Natural killer cell (primary cell): ENCODE results near the gene MARCHF3. TPM values are rescaled to one million over a fixed set of nuclear protein-coding genes. Genes with fewer than 3 reads are reported as not detected.
"Not testable (repeated sequence)": the region's sequence is repeated elsewhere in the genome, so short reads cannot be mapped to it uniquely, and the experiment has no call there.

ENCODE experiments used
- ATAC-seq, 3 donors: fragments of 150-1000 bp in 2 of 3; fragments of 200-7000 bp in 1 of 3; cut with Tn5 transposase; 1 replicate in 1 of 3; 2 replicates in 2 of 3; pipeline ENCODE4 v1.10.0; 2021; ENCODE audit warnings: mild to moderate bottlenecking in 2 of 3, moderate library complexity in 2 of 3
- DNase-seq, 2 donors: peaks; one replicate each; pipeline versions ENCODE4 v3.0.0 to v3.0.0-alpha.2; 2013 to 2021; ENCODE audit warnings: mixed read lengths in 1 of 2
- H3K27ac ChIP-seq: one replicate; pipeline ENCODE4 v1.5.1; 2013; ENCODE audit warnings: mild to moderate bottlenecking, low read length
- H3K27me3 ChIP-seq: one replicate; pipeline ENCODE4 v1.6.1; 2013; ENCODE audit warnings: low read length; ENCODE audit not compliant: control insufficient read depth, insufficient read depth
- H3K36me3 ChIP-seq: one replicate; pipeline ENCODE4 v1.6.1; 2013; ENCODE audit warnings: low read length; ENCODE audit not compliant: control insufficient read depth, insufficient read depth
- H3K4me1 ChIP-seq: one replicate; pipeline ENCODE4 v1.6.1; 2013; ENCODE audit warnings: low read length; ENCODE audit not compliant: control insufficient read depth, insufficient read depth
- H3K4me3 ChIP-seq: one replicate; pipeline ENCODE4 v1.5.1; 2013; ENCODE audit warnings: low read length
- H3K9me3 ChIP-seq: one replicate; pipeline ENCODE4 v1.6.1; 2013; ENCODE audit warnings: low read length; ENCODE audit not compliant: control insufficient read depth, insufficient read depth
- H3K27ac Mint-ChIP-seq, 2 donors: one replicate each; pipeline ENCODE4 v1.8.0; 2022; ENCODE audit warnings: mild to moderate bottlenecking in 2 of 2, mixed read lengths in 2 of 2, moderate library complexity in 1 of 2
- H3K27me3 Mint-ChIP-seq, 2 donors: one replicate each; pipeline ENCODE4 v1.8.0; 2022; ENCODE audit warnings: low read depth in 2 of 2, mixed read lengths in 2 of 2
- H3K36me3 Mint-ChIP-seq: one replicate; pipeline ENCODE4 v1.8.0; 2022; ENCODE audit warnings: mixed read lengths
- H3K4me1 Mint-ChIP-seq, 2 donors: one replicate each; pipeline ENCODE4 v1.8.0; 2022; ENCODE audit warnings: mixed read lengths in 2 of 2
- H3K4me3 Mint-ChIP-seq: one replicate; pipeline ENCODE4 v1.8.0; 2022; ENCODE audit warnings: mild to moderate bottlenecking, moderate library complexity, mixed read lengths
- H3K9me3 Mint-ChIP-seq, 2 donors: one replicate each; pipeline ENCODE4 v1.8.0; 2022; ENCODE audit warnings: mixed read lengths in 2 of 2
- CTCF ChIP-seq: fragments of 200-600 bp; IDR thresholded peaks from one replicate; pipeline ENCODE4 v1.8.0; 2022; ENCODE audit warnings: antibody characterized with exemption
- WGBS: methylation state at CpG from one replicate; pipeline ENCODE4 v1.1.7; 2013; ENCODE audit warnings: missing lambda C conversion rate; ENCODE audit not compliant: insufficient coverage; 5-methylcytosine and 5-hydroxymethylcytosine counted together
- intact Hi-C: fragments of 100-400 bp; cut with micrococcal nuclease; formaldehyde crosslinking; loops from one replicate; pipeline ENCODE4 v1.14.2; 2022
- total RNA-seq, 4 donors: library from RNA; stranded (reverse); fragments of 120-200 nt in 1 of 4; gene quantifications; one replicate each; pipeline versions ENCODE4 v1.2.3 to v1.2.4, GENCODE V29; 2013 to 2022

The MARCHF3 gene
- total RNA-seq, 3 donors from 2014 or later (not counting 1 experiment from before 2014, with no cell fraction given): 6.8 to 11.2 (median 8.9) TPM

- H3K4me1 ChIP-seq, intact Hi-C loops, H3K36me3 Mint-ChIP-seq, H3K27ac ChIP-seq, DNase-seq, H3K4me3 Mint-ChIP-seq, ATAC-seq, H3K4me3 ChIP-seq, H3K27me3 ChIP-seq, H3K9me3 ChIP-seq, H3K36me3 ChIP-seq, H3K9me3 Mint-ChIP-seq, H3K27me3 Mint-ChIP-seq: not testable (repeated sequence)
- H3K4me1 Mint-ChIP-seq: peaks cover 20 to 39% of the 10 kb centered on the region in 2 donors
- 81% methylated on average over 9 of the region's 11 CpGs for WGBS
- peak overlapping the region; percentile 52 to 76 for H3K27ac Mint-ChIP-seq
Observed at GRCh38 chr5:126843375-126843774, 187.0 kb downstream of the MARCHF3 start.

- H3K36me3 ChIP-seq, H3K4me3 Mint-ChIP-seq, H3K4me1 ChIP-seq, H3K27ac ChIP-seq, H3K27me3 ChIP-seq, H3K4me3 ChIP-seq, intact Hi-C loops, H3K9me3 ChIP-seq, H3K27ac Mint-ChIP-seq, H3K9me3 Mint-ChIP-seq, DNase-seq, ATAC-seq, H3K36me3 Mint-ChIP-seq, H3K27me3 Mint-ChIP-seq: not testable (repeated sequence)
- H3K4me1 Mint-ChIP-seq: peaks cover 0 to 18% of the 10 kb centered on the region in 2 donors
- WGBS: 95% methylated on average over 6 of the region's 7 CpGs
Observed at GRCh38 chr5:126839407-126839806, 191.0 kb downstream of the MARCHF3 start.

- H3K27ac Mint-ChIP-seq: peak overlapping the region in 1 of 2 donors; percentile 31
- WGBS: 98% methylated on average over 6 of the region's 7 CpGs
Observed at GRCh38 chr5:126837906-126838539, 192.3 kb downstream of the MARCHF3 start.

GRCh38 chr5:126837242-126837641, 193.1 kb downstream of the MARCHF3 start:
- ATAC-seq: no peak
- no peaks in the 10 kb centered on the region for H3K36me3 Mint-ChIP-seq
- no peak for TF ChIP-seq CTCF
- H3K27me3 Mint-ChIP-seq: no peaks in the 10 kb centered on the region
- Histone ChIP-seq H3K27me3 (no peaks in the 10 kb centered on the region), H3K36me3 (peaks cover 11% of the 10 kb centered on the region), H3K9me3 (no peaks in the 10 kb centered on the region), H3K4me1 (no peaks in the 10 kb centered on the region), H3K4me3 (no peak overlapping the region), H3K27ac (no peak overlapping the region)
- no peaks in the 10 kb centered on the region for H3K9me3 Mint-ChIP-seq
- WGBS: 96% methylated on average over 4 of the region's 4 CpGs
- no peak overlapping the region for H3K4me3 Mint-ChIP-seq
- H3K4me1 Mint-ChIP-seq: peaks cover 0 to 6% of the 10 kb centered on the region in 2 donors
- H3K27ac Mint-ChIP-seq: no peak overlapping the region
- intact Hi-C loops: no loop called here
- DNase-seq: no peak

More at GRCh38 chr5:126837906-126838539, 192.3 kb downstream of the MARCHF3 start:
- no peaks in the 10 kb centered on the region for H3K27me3 Mint-ChIP-seq
- Histone ChIP-seq H3K27me3 (no peaks in the 10 kb centered on the region), H3K4me3 (no peak overlapping the region), H3K9me3 (no peaks in the 10 kb centered on the region), H3K4me1 (no peaks in the 10 kb centered on the region), H3K27ac (no peak overlapping the region), H3K36me3 (peaks cover 8% of the 10 kb centered on the region)
- peaks cover 0 to 8% of the 10 kb centered on the region in 2 donors for H3K4me1 Mint-ChIP-seq
- TF ChIP-seq CTCF: peak; percentile 42
- no peak overlapping the region for H3K4me3 Mint-ChIP-seq
- H3K9me3 Mint-ChIP-seq: no peaks in the 10 kb centered on the region
- DNase-seq (peak in 1 of 2 donors; percentile 50), ATAC-seq (peak in 2 of 3 donors; percentile 52 to 56)
- intact Hi-C loops: loop anchor here (1.0 kb wide), 1 partner anchor 476 kb away; no protein-coding TSS in a partner anchor
- H3K36me3 Mint-ChIP-seq: no peaks in the 10 kb centered on the region
